GM21576 (cell line): ENCODE data around the gene MTNR1B.

ENCODE experiments used
- ATAC-seq: cut with Tn5 transposase; IDR thresholded peaks from one replicate; pipeline ENCODE4 v1.9.1; 2021; ENCODE audit warnings: mild to moderate bottlenecking, moderate library complexity; ENCODE audit not compliant: unreplicated experiment

The MTNR1B gene

DNA sequence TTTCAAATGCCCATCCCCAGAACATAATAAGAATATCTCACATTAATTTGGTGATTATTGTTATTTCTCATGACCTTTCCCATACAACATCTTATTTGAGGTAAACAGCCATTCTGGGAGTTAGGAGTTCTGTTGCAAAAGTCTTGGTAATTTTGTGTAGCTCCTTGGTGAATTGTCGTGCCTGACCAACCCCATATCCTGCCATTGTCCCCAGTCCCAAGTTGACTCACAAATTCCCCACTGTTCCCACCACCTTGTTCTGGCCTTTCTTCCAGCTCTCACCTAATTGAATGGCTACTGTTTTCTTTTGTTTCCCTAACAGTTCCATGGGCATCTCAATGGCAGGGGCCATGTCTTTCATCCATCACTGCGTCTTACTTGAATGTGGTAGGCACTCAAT lies 8.0 kb downstream of the MTNR1B start:
- no peak for ATAC-seq

DNA sequence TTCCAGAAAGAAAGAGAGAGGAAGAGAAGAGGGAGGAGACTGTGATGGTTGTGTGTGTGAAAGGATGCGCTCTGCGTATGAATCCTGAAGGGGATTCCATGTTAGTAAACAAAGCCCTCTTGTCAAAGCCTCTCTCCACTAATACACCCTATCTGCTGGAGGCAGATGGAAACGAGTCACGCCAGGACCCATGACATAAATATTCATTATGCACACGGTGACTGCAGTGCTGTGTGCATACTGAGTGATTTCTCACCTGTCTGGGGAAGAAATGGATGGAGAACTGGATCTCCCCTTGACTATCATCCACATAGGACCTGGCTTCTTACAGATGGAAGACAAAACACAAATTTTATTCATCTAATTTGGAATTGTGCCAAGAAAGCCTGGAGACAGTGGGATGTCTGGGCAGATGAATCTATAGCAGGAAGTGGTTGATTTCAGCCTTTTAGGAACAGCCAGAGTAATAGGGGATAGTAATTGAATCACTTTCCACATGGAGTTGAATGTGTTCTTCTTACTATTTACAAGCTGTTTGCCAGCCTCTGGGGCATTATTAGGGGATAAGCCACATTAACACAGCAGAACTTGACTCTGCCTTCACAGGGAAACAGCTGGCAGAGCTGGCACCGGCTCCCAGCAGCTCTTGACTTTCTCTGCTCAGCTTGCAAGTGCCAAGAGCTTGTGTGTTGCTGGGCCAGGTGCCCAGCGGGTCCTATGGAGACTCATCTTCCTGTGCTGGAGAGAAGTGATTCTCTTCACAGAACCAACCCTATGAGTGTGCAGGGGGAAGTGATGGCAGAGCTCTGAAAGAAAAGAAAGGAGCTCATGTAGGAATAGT lies 9.0 kb downstream of the MTNR1B start:
- ATAC-seq = no peak

- ATAC-seq = no peak
Observed at GRCh38 chr11:92979176-92979575, 9.7 kb downstream of the MTNR1B start.

DNA sequence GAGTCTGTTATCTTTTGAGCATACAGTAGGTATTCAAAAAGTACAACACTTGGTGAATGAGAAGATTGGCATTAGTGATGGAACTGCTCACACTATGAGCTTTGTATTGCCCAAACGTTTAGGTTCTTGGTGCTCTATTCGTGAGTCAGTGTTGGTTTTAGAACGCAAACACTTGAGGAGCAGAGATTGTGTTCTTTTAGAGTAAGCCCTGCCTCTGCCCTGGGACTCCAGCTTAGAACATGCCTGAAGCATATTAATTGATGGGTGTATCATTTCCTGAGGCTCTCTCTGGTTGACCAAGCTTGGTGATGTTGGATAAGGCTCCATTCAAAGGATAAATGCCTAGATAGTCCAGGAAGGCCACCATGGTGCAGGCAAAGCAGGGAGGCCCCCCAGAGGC lies 10.9 kb downstream of the MTNR1B start:
- ATAC-seq = no peak

DNA sequence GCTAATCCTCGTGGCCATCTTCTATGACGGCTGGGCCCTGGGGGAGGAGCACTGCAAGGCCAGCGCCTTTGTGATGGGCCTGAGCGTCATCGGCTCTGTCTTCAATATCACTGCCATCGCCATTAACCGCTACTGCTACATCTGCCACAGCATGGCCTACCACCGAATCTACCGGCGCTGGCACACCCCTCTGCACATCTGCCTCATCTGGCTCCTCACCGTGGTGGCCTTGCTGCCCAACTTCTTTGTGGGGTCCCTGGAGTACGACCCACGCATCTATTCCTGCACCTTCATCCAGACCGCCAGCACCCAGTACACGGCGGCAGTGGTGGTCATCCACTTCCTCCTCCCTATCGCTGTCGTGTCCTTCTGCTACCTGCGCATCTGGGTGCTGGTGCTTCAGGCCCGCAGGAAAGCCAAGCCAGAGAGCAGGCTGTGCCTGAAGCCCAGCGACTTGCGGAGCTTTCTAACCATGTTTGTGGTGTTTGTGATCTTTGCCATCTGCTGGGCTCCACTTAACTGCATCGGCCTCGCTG lies 12.1 kb downstream of the MTNR1B start:
- ATAC-seq = no peak

- ATAC-seq = no peak
Observed at GRCh38 chr11:92986585-92986984, 17.1 kb downstream of the MTNR1B start.

DNA sequence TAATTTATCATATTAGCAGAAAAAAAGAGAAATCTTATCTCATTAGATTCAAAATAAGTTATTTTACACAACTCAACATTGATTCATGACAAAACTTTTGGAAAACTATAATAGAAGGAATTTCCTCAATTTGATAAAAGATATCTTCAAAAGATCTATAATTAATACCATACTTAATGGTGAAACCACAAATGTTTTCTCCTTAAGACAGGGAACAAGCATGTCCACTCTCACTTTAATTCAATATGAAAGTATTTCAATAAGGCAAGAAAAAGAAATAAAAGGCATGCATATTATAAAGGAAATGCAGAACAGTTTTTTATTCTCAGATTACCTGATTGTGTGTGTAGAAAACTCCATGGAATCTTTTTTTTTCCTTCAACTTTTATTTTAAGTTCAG lies 23.6 kb downstream of the MTNR1B start:
- ATAC-seq = no peak

GRCh38 chr11:93000511-93001476 lies 31.3 kb downstream of the MTNR1B start:
- ATAC-seq = no peak

- ATAC-seq = no peak
Observed at GRCh38 chr11:93001806-93002205, 32.4 kb downstream of the MTNR1B start.

DNA sequence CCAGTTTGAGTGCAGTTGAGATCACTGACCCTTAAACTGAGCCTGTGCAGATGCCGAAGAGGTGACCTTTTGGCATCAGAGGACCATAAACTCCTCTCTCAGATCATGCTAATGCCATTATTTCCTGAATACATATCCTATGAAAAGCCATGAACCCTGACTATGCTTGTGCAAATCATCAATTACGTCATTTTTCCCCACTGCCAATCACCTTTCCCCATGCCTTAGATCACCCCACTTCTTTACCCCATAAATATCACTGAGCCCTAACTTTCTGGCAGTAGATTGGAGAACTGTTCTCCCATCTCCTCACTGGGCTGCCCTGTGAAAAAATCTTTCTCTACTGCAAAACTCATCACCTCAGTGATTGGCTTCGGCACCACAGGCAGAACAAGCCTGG lies 32.9 kb downstream of the MTNR1B start:
- ATAC-seq = no peak

DNA sequence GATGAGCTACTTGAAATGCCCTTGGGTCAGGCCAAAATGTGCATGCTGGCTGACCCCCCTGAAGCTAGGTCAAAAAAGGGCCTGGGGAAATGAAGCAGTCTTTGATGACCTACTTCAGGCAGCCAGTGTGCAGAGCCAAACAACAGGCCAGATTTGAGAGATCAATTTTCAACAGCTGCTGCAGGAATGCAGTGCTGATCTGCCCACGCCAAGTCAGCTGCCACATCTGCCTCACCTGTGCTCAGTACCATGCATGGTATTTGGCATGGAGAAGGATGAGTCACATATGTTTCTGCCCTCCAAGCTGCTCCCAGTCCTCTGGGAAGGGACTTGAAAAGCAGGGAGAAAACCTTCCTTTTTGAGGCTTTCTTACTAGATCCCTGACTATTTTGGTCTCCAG lies 35.8 kb downstream of the MTNR1B start:
- no peak for ATAC-seq

DNA sequence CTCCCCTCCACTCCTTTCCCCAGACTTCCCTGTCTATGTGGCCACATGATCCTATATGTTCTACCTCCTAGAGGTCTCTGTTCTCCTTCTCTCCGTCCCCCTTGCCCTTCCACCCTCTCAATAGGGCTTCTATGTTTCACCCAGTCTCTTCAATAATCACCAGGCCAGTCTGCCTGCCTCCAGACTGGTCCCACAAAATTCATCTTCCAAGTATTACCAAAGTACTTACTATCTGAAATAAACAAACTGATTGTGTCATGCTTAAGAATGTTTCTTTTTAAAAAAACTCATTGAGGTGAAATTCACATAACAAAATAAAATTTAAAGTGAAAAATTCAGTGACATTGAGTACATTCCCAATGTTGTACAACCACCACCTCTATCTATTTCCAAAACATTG lies 44.2 kb downstream of the MTNR1B start:
- ATAC-seq = no peak

- no peak for ATAC-seq
Observed at GRCh38 chr11:93016595-93016994, 47.1 kb downstream of the MTNR1B start.

DNA sequence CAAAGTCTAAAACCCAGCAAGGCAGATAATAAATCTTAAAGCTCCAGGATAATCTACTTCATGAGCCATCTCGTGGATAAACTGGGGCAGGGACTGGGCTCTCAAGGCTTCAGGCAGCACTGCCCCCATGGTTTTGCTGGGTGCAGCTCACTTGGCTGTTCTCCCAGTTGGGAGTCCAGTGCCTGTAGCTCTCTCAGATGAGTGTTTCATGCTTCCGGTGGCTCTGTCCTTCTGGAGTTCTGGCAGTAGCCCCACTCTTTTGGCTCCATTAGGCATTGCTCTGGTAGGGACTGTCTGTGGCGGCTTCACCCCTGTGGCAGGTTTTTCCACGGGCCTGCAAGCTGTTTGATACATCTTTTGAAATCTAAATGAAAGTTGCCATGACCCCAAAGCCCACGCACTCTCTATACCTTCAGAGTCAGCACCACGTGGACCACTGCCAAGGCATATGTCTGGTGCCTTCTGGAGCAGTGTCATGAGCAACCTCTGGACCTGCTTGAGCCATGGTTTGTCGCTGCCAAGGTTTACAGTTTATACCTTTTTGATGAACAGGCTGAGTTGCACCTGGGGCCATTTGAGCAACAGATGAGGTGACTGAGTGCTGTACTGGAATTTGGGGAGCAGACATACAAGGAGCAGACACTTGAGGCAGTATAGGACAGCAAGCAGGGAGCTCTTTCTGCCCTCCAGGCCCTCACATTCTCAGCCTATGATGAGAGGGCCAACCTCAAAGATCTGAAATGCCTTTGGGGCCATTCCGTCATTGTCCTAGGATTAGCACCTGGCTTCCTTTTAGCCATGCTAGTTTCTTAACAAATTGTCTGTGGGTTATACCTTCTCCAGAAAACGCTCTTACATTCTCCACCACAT lies 48.6 kb downstream of the MTNR1B start:
- no peak for ATAC-seq

DNA sequence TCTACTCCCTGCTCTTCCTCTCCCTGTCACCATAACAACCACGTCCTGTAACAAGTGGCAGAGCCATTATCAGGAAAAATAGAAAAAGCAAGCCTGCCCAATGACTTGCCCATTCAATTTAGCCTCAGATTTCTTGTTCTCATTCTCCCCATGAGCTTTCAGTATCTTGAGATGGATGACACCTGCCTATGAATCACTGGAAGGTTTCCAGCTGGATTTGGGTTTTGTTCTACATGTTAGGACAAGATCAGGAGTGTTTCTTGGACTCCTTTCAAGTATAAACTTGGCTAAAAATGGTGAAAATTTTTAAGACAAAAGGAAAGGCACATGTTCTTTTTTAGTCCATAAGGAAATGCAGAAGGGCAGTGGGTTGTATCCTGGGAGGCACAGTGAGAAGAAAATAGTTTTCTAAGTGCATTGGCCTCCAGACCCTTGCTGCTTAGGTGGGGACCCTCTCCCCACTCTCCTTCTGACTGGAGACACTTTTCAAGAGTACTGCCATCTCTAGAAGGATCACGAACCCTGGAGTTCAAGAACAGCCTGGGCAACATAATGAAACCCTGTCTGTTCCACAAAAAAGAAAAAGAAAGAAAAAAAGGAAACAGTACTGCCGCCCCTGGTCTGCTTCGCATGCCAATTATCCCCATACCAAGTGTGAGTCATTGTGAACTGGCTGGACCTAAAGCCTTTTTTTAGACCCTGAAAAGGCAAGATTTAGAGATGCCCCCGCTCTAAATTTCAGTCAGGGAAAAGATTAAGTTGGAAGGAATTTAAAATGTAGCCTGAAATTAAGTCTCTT lies 51.0 kb downstream of the MTNR1B start:
- ATAC-seq = no peak

GRCh38 chr11:93024369-93024768 lies 54.9 kb downstream of the MTNR1B start:
- no peak for ATAC-seq

- no peak for ATAC-seq
Observed at GRCh38 chr11:93025558-93026255, 56.3 kb downstream of the MTNR1B start.

DNA sequence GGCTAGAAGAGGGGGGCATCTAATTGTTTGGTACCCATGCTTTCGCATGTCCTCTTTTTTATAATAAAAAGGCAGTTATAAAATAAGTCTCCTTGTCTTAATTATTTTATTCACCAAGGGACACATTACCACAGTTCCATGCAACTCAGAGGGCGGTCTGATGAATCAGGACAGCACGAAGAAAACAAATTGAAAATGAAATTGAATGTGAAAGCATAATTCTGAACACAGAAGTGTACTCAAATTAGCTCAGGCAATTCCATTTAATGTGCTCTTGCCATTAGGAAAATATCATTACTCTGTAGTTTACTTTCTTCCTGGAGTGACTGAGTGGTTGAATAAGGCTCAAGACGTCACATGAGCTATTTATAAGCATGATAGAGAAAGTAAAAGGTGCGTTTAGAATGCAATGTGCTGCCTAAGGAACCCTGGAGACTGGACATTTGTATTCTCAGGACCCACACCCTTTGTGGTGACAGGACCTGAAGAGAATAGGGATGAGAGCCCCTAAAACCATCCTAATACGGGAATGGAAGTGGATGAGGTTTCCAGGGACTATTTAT lies 59.6 kb downstream of the MTNR1B start:
- ATAC-seq = no peak

DNA sequence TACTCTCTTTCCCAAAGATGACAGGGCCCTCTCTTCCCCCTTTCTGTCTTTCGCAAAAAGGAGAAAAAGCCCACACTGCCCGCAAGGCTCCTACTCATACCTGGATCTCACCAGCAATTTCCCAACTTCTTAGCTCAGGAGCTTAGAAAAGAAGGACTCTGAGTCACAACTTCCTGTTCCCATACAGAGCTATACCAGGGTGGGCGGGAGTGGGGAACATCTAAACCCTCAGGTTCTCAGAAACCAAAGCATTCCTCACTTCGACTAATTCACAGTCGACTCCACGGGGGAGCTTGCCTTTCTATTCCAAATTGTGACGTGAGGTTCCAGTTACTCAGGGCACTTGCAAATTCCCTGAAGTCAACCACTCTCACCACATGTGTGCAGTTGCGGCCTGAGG lies 61.9 kb downstream of the MTNR1B start:
- ATAC-seq = no peak
